HG03135 (cell line): ENCODE results near the gene NEU3.
"Not testable (repeated sequence)": the region's sequence is repeated elsewhere in the genome, so short reads cannot be mapped to it uniquely, and the experiment has no call there.

ENCODE experiments used
- ATAC-seq: cut with Tn5 transposase; IDR thresholded peaks from one replicate; pipeline ENCODE4 v1.9.1; 2021; ENCODE audit warnings: mild to moderate bottlenecking, moderate library complexity; ENCODE audit not compliant: unreplicated experiment

The NEU3 gene

DNA sequence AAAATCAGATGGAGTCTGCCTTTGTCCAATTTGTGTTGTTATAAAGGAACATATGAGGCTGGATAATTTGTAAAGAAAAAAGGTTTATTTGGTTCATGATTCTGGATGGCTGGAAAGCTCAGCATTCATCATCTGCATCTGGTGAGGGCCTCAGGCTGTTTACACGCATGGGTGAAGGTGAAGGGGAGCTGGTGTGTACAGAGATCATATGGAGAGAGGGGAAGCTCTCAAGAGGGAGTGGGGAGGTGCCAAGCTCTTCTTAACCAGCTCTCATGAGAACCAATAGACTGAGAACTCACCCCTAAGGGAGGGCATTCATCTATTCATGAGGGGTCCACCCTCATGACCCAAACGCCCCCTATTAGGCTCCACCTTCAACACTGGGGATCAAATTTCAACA is 40.0 kb downstream of the NEU3 start:
- no peak for ATAC-seq

DNA sequence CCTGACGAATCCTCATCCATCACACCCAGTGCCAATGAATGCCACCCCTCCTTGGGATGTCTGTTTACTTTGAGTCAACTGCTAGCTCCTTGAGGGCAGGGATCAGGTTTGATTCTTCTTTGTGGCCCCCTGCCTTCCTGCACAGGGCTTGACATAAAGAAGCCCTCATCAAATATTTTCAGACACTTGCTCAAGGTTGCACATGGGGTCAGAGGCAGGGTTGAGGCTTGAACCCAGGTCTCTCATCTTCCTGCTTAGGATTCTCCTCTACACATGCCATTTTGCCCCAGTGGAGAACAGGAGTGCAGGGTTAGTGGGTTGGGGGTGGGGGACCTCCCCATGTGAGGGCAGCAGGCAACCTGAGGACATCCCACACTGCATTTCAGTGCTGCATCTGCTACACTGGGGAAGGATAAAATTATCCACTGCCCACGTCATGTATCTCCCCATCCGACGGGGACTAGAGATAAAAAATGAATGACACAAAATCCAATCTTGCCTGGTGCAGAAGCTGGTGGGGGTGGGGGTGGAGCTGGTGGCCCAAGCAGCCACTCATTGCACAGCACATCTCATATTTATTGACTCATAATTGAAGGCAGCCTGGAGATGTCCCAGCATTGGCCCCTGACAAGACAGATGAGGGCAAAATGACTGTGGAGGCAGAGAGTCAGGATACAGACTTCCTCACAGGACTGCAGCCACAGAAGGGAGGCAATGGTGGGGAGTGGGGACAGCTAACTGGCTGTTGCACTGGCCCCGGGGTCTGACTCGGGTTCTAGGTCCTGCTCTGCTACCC is 41.3 kb downstream of the NEU3 start:
- ATAC-seq = no peak

DNA sequence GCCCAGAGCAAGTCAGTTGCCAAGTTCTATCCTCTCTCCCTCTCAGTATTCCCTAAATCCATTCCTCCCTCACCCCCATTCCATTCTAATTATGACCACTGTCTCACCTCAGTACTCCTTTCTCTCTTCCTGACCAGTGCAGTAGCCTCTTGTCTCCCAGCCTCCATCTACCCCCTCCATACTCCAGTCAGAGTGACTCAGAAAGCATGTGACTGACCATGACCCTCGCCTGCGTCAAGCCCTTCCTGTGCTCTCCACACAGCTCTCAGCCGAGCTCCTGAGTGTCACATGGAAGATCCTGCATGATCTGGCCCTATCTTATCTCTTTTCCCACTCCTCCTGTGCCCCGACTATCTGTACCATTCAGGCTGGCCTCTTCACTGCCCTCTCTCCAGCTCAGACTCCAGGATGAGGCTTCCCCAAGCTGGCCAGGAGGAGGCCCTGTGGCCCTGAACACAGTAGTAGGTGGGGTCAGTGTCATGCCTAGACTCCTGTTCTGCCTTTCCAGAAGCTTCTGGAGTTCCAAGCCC is 42.6 kb downstream of the NEU3 start:
- ATAC-seq = no peak

DNA sequence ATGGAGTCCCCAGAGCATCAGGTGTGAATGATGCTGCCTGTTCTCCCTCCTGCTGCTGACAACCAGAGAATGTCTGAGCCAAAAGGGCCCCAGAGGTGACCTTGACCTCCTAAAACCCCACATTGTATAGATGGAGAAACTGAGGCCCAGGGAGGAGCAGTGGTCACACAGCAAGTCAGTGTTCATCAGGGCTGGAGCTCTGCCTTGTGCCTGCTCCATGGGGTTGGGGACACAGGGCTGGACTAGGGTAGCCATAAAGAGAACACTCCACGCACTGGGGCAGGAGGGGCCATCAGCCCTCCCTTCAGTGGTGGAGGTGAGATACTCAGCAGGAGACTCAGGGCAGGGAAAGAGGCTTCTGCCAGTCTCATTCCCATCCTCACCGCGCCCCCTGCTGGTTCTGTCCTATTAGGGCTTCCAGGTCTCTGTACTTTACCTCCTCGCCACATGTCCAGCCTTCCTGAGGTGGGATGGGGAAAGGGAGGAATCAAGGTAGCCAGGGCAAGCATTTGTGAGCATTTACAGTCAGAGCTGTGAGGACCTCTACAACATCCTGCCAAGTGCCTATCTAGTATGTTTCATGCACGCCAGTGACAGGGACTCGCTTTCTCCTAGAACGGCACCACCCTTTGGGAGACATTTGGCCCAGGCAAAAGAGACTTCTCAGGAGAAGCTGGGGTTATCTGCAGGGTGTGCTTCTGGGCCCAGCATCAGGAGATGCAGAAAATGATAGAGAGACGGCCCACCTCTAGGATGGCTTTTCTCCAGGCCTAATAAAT is 43.2 kb downstream of the NEU3 start:
- ATAC-seq = no peak

DNA sequence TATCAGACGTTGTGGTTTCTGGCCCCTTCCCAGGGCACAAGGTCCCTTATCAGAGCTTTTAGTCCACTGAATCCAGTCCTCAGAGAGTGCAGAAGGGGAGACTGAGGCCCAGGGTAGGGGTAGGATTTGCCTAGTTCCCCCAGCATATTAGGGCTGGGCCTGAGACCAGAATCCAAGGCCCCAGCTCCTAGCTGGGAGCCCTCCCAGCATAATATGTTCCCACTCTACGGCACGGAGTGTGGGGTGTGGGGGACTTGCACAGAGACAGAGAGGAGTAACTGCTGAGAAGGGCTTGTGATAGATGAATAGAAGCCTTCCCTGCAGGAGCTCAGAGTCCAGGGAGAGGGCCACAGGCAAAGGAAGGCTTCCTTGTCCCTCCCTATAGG is 43.8 kb downstream of the NEU3 start:
- ATAC-seq = no peak

DNA sequence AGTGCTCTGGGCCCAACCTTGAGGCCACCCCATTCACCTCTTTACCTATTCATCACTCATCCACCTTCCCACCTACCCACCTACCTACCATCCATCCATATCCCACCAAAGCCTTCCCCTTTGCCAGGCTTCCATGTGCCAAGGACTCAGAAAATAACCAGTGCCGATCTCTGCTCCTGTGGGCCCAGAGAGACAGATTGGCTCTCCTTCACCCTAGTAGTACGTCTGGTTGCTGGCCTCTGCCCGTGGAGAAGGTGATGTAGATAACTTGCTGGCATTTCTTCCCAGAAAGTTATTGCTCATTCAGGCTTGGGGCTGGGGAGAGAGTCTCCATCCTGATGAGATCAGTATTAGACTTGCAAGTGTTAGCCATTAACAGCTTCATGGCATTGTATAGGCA is 45.2 kb downstream of the NEU3 start:
- no peak for ATAC-seq

DNA sequence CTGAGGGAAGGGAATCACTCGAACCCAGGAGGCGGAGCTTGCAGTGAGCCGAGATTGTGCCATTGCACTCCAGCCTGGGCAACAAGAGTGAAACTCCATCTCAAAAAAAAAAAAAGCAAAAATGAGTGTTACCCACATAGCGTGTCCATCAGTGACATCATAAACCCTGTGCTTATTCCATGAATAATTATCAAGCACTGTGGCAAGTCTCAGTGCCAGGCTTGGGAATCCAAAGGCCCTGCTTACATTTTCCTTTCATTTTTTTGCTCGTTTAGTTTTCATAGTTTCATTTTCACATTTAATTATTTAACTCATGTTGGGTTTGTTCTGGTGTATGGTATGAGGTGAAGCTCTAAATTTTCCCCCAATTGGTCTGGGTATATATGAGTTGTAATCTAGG is 46.5 kb downstream of the NEU3 start:
- ATAC-seq = no peak

DNA sequence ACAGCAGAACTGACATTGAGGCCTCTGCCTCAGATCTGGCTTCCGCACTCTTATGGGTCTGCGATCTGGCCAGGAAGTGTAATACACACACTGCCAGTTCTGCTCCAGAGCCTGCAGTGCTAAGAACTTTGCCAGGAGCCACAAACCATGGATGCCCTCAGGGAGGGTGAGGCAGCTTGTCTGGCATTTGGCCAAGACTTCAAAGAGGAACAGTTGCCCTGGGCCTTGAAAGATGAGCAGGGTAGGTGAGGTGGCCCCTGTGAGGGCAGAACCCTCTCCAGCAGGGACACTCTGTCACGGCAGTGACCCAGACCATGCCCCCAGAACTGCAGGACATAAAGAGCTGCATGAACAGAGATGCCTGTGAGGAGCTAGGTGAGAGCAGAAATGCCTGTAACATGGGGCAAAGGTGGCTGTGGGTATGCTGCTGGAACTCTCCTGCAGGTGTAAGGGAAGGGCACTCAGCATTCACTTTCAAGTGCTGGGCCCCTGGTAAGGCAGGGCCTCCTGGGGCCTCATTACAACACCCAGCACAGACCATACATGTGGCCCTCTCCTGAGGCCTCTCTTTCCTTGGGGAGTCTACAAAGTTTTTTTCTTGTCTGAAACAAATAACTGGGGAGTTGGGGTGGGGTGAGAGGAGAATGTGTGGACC is 47.3 kb downstream of the NEU3 start:
- ATAC-seq = no peak

DNA sequence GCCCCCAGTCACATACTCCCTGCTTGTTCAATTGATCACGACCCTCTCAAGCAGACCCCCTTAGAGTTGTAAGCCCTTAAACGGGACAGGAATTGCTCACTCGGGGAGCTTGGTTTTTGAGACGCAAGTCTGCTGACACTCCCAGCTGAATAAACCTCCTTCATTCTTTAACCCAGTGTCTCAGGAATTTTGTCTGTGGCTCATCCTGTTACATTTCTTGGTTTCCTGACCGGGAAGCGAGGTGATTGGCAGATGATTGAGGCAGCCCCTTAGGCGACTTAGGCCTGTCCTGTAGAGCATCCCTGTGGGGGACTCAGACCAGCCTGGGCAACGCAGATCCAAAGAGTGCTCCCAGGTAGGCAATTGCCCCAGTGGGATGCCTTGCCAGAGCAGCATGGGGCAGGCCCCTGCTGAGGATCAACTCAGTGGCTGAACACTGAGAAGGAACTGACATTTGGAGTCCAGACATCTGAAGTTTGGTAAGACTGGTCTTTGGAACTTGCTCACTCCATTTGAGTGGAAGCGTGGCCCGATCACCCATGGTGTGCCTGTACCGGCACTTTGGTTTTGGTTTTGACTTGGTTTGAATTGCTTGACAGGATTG is 51.5 kb downstream of the NEU3 start:
- no peak for ATAC-seq

DNA sequence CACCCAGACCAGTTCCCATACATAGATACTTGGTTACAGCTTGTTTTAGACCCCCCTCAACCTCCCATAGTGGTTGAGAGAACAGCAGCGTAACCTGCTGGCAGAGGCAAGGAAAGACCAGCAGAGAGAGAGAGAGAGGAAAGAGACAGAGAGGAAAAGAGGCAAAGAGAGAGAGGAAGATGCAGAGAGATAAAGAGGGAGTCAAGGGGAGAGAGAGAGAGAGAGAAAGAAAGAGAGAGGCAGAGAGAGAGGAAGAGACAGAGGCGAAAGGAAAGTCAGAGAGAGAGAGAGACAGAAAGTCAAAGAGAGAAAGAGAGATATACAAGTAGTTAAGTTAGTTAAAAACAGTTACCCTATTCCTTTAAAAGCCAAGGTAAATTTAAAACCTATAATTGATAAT is 52.5 kb downstream of the NEU3 start:
- no peak for ATAC-seq

DNA sequence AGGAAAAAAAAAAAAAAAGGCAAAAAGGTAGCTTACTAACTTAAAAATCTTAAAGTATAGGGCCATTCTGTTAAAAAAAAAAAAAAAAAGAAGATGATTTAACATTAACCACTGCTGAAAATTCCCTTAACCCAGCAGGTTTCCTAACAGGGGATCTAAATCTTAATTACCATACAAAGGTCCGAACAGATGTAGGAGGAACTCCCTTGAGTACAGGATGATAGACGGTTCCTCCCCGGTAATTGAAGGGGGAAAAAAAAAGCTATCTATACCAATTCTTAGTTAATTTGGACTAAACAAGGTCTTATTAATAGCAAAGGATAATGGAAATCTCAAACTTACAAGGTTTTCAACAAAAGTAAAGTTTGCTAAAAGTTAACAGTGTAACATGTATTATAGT is 53.1 kb downstream of the NEU3 start:
- ATAC-seq = not testable (repeated sequence)

DNA sequence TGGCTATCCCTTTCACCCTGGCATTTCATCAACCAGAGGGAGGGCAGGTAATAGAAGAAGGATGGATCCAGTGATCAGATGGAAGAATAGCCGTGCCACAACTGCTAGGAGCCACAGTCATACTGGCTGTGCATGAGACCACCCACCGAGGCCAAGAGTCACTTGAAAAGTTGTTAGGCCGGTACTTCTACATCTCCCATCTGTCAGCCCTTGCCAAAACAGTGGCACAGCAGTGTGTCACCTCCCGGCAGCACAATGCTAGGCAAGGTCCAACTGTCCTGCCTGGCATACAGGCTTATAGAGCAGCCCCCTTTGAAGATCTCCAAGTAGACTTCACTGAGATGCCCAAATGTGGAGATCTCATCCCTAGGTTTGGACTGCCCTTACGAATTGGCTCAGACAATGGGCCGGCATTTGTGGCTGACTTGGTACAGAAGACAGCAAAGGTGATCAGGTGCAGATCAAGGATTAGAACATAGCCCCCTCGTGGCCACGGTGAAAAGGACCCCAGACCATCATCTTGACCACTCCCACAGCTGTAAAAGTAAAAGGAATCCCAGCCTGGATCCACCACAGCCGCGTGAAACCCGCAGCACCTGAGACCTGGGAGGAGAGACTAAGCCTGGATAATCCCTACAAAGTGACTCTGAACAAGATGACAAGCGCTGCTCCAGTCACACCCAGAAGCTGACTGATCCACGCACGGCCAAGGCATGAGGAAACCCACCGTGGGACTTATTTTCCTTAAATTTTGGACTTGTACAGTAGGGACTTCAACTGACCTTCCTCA is 55.8 kb downstream of the NEU3 start:
- not testable (repeated sequence) for ATAC-seq

DNA sequence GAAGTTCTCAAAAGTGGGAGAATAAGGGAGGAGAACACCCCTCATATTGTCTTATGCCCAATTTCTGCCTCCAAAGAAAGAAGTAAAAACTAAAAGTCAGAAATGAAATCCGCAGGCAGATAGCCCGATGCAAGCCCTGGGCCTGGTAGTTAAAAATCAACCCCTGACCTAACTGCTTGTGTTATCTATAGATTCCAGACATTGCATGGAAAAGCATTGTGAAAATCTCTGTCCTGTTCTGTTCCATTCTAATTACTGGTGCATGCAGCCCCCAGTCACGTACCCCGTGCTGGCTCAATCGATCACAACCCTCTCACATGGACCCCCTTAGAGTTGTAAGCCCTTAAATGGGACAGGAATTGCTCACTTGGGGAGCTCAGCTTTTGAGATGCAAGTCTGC is 57.9 kb downstream of the NEU3 start:
- not testable (repeated sequence) for ATAC-seq

DNA sequence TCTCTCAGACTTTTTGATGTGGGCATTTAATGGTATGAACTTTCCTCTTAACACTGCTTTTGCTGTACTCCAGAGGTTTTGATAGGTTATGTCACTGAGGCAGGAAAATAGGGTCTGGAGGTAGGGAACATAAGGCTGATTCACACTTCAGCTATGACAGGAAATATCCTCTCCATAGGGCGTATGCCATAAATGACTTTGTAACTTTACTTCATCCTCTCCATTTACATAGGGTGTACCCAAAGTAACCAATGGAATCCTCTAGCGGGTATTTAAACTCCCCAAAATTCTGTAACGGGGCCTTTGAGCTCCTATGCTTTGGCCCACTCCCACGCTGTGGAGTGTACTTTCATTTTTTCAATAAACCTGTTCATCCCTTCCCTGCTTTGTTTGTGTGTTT is 58.5 kb downstream of the NEU3 start:
- no peak for ATAC-seq

DNA sequence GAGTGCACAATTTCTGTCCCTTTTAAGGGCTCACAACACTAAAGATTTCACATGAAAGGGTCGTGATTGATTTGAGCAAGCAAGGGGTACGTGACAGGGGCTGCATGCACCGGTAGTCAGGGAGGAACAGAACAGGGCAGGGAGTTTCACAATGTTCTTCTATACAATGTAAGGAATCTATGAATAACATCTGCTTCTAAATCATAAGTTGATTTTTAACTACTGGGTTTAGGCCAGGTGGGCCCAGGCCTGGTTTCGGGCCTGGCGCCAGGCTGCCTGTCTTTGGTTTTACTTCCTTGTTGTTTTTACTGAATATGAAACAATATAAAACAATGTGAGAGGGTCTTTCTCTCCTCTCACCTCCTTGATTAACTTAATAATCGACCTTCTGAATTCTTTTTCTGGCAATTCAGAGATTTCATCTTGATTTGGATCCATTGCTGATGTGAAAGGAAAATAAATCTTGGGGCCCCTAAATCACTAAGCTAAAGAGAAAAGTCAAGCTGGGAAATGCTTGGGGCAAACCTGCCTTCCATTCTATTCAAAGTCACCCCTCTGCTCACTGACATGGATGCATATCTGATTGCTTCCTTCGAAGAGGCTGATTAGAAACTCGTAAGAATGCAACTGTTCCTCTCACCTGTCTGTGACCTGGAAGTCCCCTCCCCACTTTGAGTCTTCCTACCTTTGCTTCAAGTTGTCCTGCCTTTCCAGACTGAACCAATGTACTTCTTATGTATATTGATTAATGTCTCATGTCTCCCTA is 61.0 kb downstream of the NEU3 start:
- not testable (repeated sequence) for ATAC-seq

DNA sequence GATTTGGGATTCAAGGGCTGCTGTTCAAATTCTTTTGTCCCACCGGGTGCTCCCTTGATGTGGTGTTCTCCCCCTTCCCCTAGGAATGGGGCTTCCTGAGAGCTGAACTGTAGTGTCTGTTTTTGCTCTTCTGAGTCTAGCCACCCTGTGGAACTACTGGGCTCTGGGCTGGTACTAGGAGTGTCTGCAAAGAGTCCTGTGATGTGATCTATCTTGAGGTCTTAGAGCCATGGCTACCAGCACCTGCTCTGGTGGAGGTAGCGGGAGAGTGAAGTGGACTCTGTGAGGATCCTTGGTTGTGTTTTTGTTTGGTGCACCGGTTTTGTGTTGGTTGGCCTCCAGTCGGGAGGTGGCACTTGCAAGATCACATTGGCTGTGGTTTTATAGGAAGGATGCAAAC is 61.8 kb downstream of the NEU3 start:
- no peak for ATAC-seq

DNA sequence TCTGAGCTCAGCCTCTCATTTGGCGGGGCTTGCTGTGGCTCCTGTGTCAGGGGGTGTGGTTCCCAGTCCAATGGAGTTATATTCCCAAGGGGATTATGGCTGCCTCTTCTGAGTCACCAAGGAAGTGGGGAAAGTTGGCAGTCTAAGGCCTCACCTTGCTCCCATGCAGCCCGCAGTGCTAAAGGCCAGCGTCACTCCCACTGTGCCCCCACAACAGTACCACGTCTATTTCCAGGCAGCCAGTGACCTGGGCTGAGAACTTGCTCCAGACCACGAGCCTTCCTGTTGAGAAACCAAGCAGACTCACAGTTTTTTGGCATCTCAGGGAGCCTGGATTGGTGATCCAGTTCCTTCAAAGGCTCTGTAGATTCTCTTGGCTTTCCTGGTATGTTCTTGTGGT is 62.3 kb downstream of the NEU3 start:
- no peak for ATAC-seq

DNA sequence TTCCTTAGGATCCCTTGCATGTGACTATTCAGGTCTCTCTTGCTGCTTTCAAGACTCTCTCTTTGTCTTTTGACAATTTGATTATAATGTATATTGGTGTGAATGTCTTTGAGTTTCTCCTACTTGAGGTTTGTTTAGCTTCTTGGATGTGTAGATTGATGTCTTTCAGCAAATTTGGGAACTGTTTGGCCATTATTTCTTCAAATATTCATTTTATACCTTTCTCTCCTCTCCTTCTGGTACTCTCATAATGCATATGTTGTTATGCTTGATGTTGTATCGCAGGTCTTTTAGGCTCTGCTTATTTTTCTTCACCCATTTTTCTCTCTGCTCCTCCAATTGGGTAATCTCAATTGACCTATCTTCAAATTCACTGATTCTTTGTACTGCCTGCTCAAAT is 63.7 kb downstream of the NEU3 start:
- no peak for ATAC-seq

DNA sequence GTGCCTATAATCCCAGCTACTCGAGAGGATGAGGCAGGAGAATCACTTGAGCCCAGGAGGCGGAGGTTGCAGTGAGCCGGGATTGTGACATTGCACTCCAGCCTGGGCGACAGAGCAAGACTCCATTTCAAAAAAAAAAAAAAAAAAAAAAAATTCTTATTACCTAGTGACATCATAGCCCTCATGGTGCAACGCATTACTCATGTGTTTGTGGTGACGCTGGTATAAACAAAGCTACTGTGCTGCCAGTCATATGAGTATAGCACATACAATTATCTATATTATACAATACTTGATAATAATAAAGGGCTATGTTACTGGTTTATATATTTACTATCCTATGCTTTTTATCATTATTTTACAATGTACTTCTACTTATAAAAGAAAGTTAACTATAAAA is 66.8 kb downstream of the NEU3 start:
- ATAC-seq = no peak

DNA sequence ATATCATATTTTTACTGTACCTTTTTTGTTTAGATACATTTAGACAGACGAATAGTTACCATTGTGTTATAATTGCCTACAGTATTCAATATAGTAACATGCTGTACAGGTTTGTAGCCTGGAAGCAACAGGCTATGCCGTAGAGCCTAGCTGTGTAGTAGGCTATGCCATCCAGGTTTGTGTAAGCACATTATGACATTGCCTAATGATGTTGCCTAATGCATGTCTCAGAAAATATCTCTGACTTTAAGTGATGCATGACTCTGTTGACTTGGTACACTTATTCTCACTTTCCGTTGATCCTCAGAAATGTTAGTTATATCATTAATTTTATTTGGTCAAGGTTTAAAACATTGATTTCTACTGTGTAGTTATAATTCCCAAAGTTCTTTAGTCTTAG is 68.1 kb downstream of the NEU3 start:
- ATAC-seq = no peak
